Upper lobe of left lung (tissue), 6 donors: ENCODE results near the gene ABHD14A. TPM values are rescaled to one million over a fixed set of nuclear protein-coding genes. Genes with fewer than 3 reads are reported as not detected.

ENCODE experiments used
- ATAC-seq, 2 donors: fragments of 200-7000 bp; cut with Tn5 transposase; one replicate each; pipeline ENCODE4 v1.9.1; 2022; ENCODE audit warnings: mild to moderate bottlenecking in 2 of 2, moderate library complexity in 2 of 2; ENCODE audit not compliant: low FRiP score in 2 of 2
- DNase-seq, 2 donors: peaks; one replicate each; pipeline ENCODE4 v3.0.0-alpha.2; 2019 to 2020
- H3K27ac ChIP-seq, 4 donors: fragments of 200-600 bp; sonication (generic); one replicate each; pipeline ENCODE4 v1.5.1; 2016 to 2019
- H3K27me3 ChIP-seq, 4 donors: fragments of 200-600 bp; sonication (generic); one replicate each; pipeline ENCODE4 v1.5.1; 2017 to 2019
- H3K36me3 ChIP-seq, 4 donors: fragments of 200-600 bp; sonication (generic); one replicate each; pipeline ENCODE4 v1.5.1; 2016 to 2019
- H3K4me1 ChIP-seq, 4 donors: fragments of 200-600 bp; sonication (generic); one replicate each; pipeline ENCODE4 v1.5.1; 2018 to 2019
- H3K4me3 ChIP-seq, 4 donors: fragments of 200-600 bp; sonication (generic); one replicate each; pipeline ENCODE4 v1.5.1; 2017 to 2019; ENCODE audit warnings: mild to moderate bottlenecking in 2 of 4, moderate library complexity in 1 of 4
- H3K9me3 ChIP-seq, 4 donors: fragments of 200-600 bp; sonication (generic); one replicate each; pipeline ENCODE4 v1.5.1; 2018 to 2019
- EP300 ChIP-seq, 4 donors: sonication (generic); formaldehyde crosslinking; IDR thresholded peaks; one replicate each; pipeline ENCODE4 v1.5.1; 2017; ENCODE audit warnings: antibody characterized with exemption in 4 of 4, control low read depth in 2 of 4
- POLR2A ChIP-seq, 4 donors: fragments of 450-650 bp; IDR thresholded peaks; one replicate each; pipeline ENCODE4 v1.5.1; 2016 to 2017; ENCODE audit warnings: antibody characterized with exemption in 4 of 4, mild to moderate bottlenecking in 2 of 4
- POLR2AphosphoS5 ChIP-seq, 2 donors: sonication (generic); formaldehyde crosslinking; IDR thresholded peaks; one replicate each; pipeline ENCODE4 v1.5.1; 2017; ENCODE audit warnings: antibody characterized with exemption in 2 of 2
- WGBS, 2 donors: methylation state at CpG; one replicate each; pipeline ENCODE4 v1.1.5; 2017 to 2018; 5-methylcytosine and 5-hydroxymethylcytosine counted together
- total RNA-seq, 6 donors: library from RNA; depleted of rRNA in 4 of 6; stranded (reverse); fragments of >200 nt in 4 of 6; gene quantifications; one replicate each; pipeline versions ENCODE4 v1.1.0 to v1.2.1, GENCODE V29; 2016 to 2021
- TF ChIP-seq, protein P1 (sequence below), 6 experiments: fragments of 450-650 bp in 4 of 6; fragments of 200-600 bp in 2 of 6; sonication (generic) in 2 of 6; IDR thresholded peaks; one replicate each; pipeline ENCODE4 v1.5.1; 2016 to 2019; ENCODE audit warnings: antibody characterized with exemption in 6 of 6
- donor health status: DM: no; HTN: no; CAD: no; lungs with moderate emphysema.
- donor health status: DM: no; HTN: yes; CAD: no; lungs with severe emphysema.

The ABHD14A gene
- total RNA-seq, 6 donors from 2014 or later, result 15.7 to 44.5 (median 26.3) TPM

DNA sequence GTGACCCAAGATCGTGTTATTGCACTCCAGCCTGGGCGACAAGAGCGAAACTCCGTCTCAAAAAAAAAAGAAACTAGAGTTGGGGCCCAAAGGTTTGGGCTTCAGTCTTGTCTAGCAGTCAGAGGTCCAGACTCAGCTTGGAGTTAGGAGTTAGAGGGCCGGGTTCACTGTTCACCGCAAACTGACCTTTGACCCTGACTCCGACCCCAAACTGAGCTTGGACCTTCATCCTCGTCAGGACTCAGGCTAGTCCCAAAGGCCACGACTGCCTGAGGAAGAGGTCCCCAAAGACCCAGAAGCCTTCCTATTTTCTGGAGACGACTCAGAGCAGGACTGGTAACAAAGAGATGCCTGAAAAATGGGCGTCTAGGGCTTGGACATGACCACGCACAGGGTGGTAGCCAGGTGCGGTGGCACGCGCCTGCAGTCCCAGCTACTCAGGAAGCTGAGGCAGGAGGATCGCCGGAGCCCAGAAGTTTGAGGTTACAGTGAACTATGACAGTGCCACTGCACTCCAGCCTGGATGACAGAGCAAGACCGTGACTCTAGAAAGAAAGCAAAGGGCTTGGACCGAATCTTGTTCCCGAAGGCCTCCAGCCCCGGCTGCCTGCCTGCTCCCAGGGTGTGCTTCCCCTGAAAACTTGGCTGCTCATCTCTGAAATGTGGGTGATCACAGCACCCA is 43.6 kb downstream of the ABHD14A start:
- 91 to 92% methylated on average over 18 to 21 of the region's 21 CpGs for WGBS, 2 donors
- no peaks in the 10 kb centered on the region for H3K36me3 ChIP-seq
- H3K4me1 ChIP-seq, result peaks cover 10 to 43% (median 27%) of the 10 kb centered on the region in 4 donors
- H3K9me3 ChIP-seq, result no peaks in the 10 kb centered on the region
- DNase-seq (no peak), ATAC-seq (no peak)
- H3K27ac ChIP-seq, result peak overlapping the region in 3 of 4 donors; percentile 42 to 75 (median 64)
- H3K27me3 ChIP-seq, result no peaks in the 10 kb centered on the region
- H3K4me3 ChIP-seq, result no peak overlapping the region
- TF ChIP-seq EP300 (IDR thresholded peaks at IDR 0.05) (no peak), POLR2AphosphoS5 (IDR thresholded peaks at IDR 0.05) (no peak), POLR2A (IDR thresholded peaks at IDR 0.05) (no peak)
- TF ChIP-seq, protein P1, sequence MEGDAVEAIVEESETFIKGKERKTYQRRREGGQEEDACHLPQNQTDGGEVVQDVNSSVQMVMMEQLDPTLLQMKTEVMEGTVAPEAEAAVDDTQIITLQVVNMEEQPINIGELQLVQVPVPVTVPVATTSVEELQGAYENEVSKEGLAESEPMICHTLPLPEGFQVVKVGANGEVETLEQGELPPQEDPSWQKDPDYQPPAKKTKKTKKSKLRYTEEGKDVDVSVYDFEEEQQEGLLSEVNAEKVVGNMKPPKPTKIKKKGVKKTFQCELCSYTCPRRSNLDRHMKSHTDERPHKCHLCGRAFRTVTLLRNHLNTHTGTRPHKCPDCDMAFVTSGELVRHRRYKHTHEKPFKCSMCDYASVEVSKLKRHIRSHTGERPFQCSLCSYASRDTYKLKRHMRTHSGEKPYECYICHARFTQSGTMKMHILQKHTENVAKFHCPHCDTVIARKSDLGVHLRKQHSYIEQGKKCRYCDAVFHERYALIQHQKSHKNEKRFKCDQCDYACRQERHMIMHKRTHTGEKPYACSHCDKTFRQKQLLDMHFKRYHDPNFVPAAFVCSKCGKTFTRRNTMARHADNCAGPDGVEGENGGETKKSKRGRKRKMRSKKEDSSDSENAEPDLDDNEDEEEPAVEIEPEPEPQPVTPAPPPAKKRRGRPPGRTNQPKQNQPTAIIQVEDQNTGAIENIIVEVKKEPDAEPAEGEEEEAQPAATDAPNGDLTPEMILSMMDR (IDR thresholded peaks at IDR 0.05), result no peak

DNA sequence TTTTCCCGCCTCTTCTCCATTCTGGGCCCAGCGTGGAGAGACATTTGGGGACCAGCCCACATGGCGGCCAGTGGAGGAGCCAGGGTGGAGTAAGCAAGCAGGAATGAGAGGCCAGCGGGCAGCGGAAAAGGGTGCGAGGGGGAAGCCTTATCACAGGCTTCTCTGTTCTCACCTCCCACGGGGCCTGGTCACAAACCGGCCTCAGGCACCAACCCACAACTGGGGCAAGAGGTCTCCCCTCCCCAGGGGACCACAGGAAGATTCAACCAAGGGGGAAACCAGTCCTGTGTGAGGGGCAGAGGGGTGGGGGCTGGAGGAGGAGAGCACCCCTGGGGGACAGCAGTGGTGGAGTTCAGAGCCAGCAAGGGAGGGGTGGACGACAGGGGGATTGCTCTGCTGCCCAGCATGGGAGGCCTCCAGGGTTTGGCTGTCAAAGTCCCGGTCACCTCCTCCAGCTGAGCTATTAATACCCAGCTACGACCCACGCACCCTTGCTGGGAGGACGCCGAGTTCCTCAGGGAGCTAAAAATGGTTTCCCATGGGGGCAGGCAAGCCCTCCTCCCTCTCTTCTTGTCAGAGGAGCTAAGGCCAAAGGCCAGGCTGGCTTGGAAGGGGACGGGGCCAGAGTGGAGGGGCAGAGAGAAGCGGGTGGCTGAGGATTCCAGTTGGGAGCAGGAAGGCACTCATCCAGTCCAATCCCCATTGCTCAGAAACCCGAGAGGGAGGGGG is 44.7 kb downstream of the ABHD14A start:
- 77 to 86% methylated on average over 17 of the region's 17 CpGs for WGBS, 2 donors
- Histone ChIP-seq H3K4me3 (no peak overlapping the region), H3K36me3 (no peaks in the 10 kb centered on the region), H3K4me1 (peaks cover 10 to 39% (median 28%) of the 10 kb centered on the region in 4 donors), H3K27me3 (no peaks in the 10 kb centered on the region), H3K27ac (peak overlapping the region in 3 of 4 donors; percentile 64 to 81 (median 75)), H3K9me3 (no peaks in the 10 kb centered on the region)
- TF ChIP-seq POLR2AphosphoS5 (IDR thresholded peaks at IDR 0.05), result peak in 1 of 2 donors; percentile 44
- no peak for TF ChIP-seq POLR2A (IDR thresholded peaks at IDR 0.05)
- DNase-seq (no peak), ATAC-seq (no peak)

DNA sequence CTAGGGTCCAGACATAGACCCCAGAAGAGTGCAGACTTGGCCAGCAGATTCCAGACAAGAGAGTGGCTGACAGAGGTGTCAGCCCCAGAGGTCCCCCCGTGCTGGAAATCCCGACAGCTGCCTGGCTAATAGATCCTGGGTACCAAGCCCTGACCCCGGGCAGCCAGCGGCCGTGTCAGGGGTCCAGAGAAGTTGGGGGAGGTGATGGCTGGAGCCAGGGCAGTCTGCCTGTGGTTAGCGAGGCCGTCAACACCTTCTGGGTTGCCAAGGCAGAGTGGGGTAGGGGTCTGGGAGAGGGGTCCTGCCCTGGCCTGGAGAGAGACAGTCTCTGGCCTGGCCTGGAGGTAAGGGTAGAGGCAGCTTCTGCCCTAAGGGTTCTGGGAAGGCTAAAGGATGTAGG is 45.9 kb downstream of the ABHD14A start:
- no peak overlapping the region for H3K4me3 ChIP-seq
- WGBS, 2 donors, result 95 to 96% methylated on average over 5 to 7 of the region's 7 CpGs
- no peaks in the 10 kb centered on the region for H3K36me3 ChIP-seq
- no peak for ATAC-seq
- no peak for TF ChIP-seq EP300 (IDR thresholded peaks at IDR 0.05)
- TF ChIP-seq POLR2A (IDR thresholded peaks at IDR 0.05), result no peak
- no peak for TF ChIP-seq POLR2AphosphoS5 (IDR thresholded peaks at IDR 0.05)
- TF ChIP-seq, protein P1 (IDR thresholded peaks at IDR 0.05), result no peak
- peaks cover 16 to 43% (median 32%) of the 10 kb centered on the region in 4 donors for H3K4me1 ChIP-seq
- no peak for DNase-seq
- H3K27ac ChIP-seq, result peak overlapping the region; percentile 37 to 81 (median 76)
- no peaks in the 10 kb centered on the region for H3K27me3 ChIP-seq
- H3K9me3 ChIP-seq, result no peaks in the 10 kb centered on the region

DNA sequence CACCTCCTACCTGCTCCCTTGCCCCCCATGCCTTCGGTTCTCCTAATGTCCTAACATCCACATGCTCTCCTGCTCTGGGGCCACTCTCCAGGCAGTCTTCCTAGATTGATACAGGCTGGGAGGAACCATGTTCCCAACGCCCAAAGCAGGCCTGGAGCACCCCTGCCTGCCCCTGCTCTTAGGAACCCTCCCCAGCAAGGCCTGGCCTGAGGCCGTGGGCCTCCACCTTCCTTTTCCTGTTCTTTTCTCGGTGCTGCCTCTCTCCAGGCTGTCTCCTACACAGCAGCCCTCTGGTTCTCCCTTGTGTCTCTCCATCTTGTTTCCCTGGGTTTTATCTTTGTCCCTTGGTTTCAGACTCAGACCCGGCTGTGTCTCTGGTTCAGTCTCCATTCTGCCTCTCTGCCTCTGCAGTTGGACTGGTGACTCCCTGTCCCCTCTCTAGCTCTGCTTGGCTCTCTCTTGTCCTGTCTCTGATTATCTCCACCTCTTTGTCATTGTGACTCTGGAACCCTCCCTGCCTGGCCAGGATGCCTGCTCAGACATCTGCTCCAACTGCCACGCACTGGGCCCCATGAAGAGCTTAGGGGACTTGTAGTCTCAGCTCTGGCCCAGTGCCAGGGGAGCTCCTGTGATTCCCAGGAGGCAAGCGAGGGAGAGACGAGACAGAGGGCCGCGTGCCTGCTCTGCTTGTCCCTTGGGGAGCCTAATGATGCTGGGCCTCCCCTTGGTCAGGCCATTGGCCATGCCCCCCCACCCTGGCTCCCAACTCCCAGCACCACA is 46.8 kb downstream of the ABHD14A start:
- no peak for ATAC-seq
- 68 to 70% methylated on average over 6 to 10 of the region's 10 CpGs for WGBS, 2 donors
- Histone ChIP-seq H3K27me3 (no peaks in the 10 kb centered on the region), H3K4me3 (no peak overlapping the region), H3K4me1 (peaks cover 15 to 42% (median 33%) of the 10 kb centered on the region in 4 donors), H3K36me3 (no peaks in the 10 kb centered on the region), H3K9me3 (no peaks in the 10 kb centered on the region), H3K27ac (peak overlapping the region; percentile 37 to 81 (median 76))
- no peak for TF ChIP-seq POLR2AphosphoS5 (IDR thresholded peaks at IDR 0.05)
- no peak for TF ChIP-seq POLR2A (IDR thresholded peaks at IDR 0.05)
- TF ChIP-seq, protein P1 (IDR thresholded peaks at IDR 0.05), result no peak
- no peak for TF ChIP-seq EP300 (IDR thresholded peaks at IDR 0.05)
- no peak for DNase-seq
